Measurements from ENCODE around the gene PPIG.
"Not testable (repeated sequence)": the region's sequence is repeated elsewhere in the genome, so short reads cannot be mapped to it uniquely, and the experiment has no call there.

Gene PPIG

GRCh38 chr2:169584005-169584877 lies at the start of gene PPIG:
Gene PPIG (plus strand): TSS chr2:169584351. CDS start chr2:169604042, 19,691 bp downstream.
- DNase-seq (ENCODE audit: low read depth in 2 of 2): peak; percentile 83 to 86

GRCh38 chr2:169539460-169539859 lies 44.7 kb upstream of the PPIG start:
- not testable (repeated sequence) for DNase-seq (ENCODE audit: low read depth in 2 of 2)

- no peak for DNase-seq (ENCODE audit: low read depth in 2 of 2)
Observed at GRCh38 chr2:169540146-169540545, 44.0 kb upstream of the PPIG start.

GRCh38 chr2:169542433-169542832 lies 41.7 kb upstream of the PPIG start:
- DNase-seq (ENCODE audit: low read depth in 2 of 2): no peak

GRCh38 chr2:169546756-169547155 lies 37.4 kb upstream of the PPIG start:
- no peak for DNase-seq (ENCODE audit: low read depth in 2 of 2)

- no peak for DNase-seq (ENCODE audit: low read depth in 2 of 2)
Observed at GRCh38 chr2:169561364-169561763, 22.8 kb upstream of the PPIG start.

GRCh38 chr2:169562084-169562483 lies 22.1 kb upstream of the PPIG start:
- DNase-seq (ENCODE audit: low read depth in 2 of 2): not testable (repeated sequence)

- no peak for DNase-seq (ENCODE audit: low read depth in 2 of 2)
Observed at GRCh38 chr2:169562519-169562918, 21.6 kb upstream of the PPIG start.

GRCh38 chr2:169565686-169566085 lies 18.5 kb upstream of the PPIG start:
- no peak for DNase-seq (ENCODE audit: low read depth in 2 of 2)

GRCh38 chr2:169569948-169570347 lies 14.2 kb upstream of the PPIG start:
- no peak for DNase-seq (ENCODE audit: low read depth in 2 of 2)

GRCh38 chr2:169570752-169571151 lies 13.4 kb upstream of the PPIG start:
- not testable (repeated sequence) for DNase-seq (ENCODE audit: low read depth in 2 of 2)

- DNase-seq (ENCODE audit: low read depth in 2 of 2): no peak
Observed at GRCh38 chr2:169571571-169571970, 12.6 kb upstream of the PPIG start.

- DNase-seq (ENCODE audit: low read depth in 2 of 2): no peak
Observed at GRCh38 chr2:169572189-169572588, 12.0 kb upstream of the PPIG start.

GRCh38 chr2:169572821-169573159 lies 11.4 kb upstream of the PPIG start:
- no peak for DNase-seq (ENCODE audit: low read depth in 2 of 2)

- peak; percentile 81 to 84 for DNase-seq (ENCODE audit: low read depth in 2 of 2)
Observed at GRCh38 chr2:169573160-169573973, 10.8 kb upstream of the PPIG start, which contains the start of gene FASTKD1. Gene FASTKD1 (minus strand): TSS chr2:169573865. CDS start chr2:169572029, 1,836 bp downstream.

GRCh38 chr2:169573974-169574299 lies 10.2 kb upstream of the PPIG start:
- DNase-seq (ENCODE audit: low read depth in 2 of 2): no peak

- DNase-seq (ENCODE audit: low read depth in 2 of 2): not testable (repeated sequence)
Observed at GRCh38 chr2:169574539-169574938, 9.6 kb upstream of the PPIG start.

GRCh38 chr2:169575264-169575663 lies 8.9 kb upstream of the PPIG start:
- not testable (repeated sequence) for DNase-seq (ENCODE audit: low read depth in 2 of 2)

GRCh38 chr2:169579044-169579443 lies 5.1 kb upstream of the PPIG start:
- DNase-seq (ENCODE audit: low read depth in 2 of 2): no peak

GRCh38 chr2:169582552-169583266 lies 1.4 kb upstream of the PPIG start:
- DNase-seq (ENCODE audit: low read depth in 2 of 2): not testable (repeated sequence)

GRCh38 chr2:169583518-169583917 lies 633 bp upstream of the PPIG start:
- DNase-seq (ENCODE audit: low read depth in 2 of 2): no peak

GRCh38 chr2:169585673-169586072 lies 1.5 kb downstream of the PPIG start:
- DNase-seq (ENCODE audit: low read depth in 2 of 2): no peak

Measured in stimulated activated CD8-positive, alpha-beta memory T cell treated with anti-CD3 and anti-CD28 coated beads, Interleukin-7, amount 100 ng/mL, for 4 hours (primary cell).